ENCODE measurements around the gene C1GALT1C1.
"Not testable (repeated sequence)": the region's sequence is repeated elsewhere in the genome, so short reads cannot be mapped to it uniquely, and the experiment has no call there.

Gene C1GALT1C1

GRCh38 chrX:120629667-120630537 is at the start of gene C1GALT1C1:
C1GALT1C1 (minus strand) TSS chrX:120630054; CDS start chrX:120627166, 2,888 bp downstream.
- peak; percentile 52 to 80 (median 61) for DNase-seq (ENCODE audit: low read depth in 2 of 3, low spot score in 2 of 3)

- DNase-seq (ENCODE audit: low read depth in 2 of 3, low spot score in 2 of 3): no peak
Observed at GRCh38 chrX:120677004-120677652, 47.3 kb upstream of the C1GALT1C1 start.

GRCh38 chrX:120672841-120673530 is 43.1 kb upstream of the C1GALT1C1 start:
- no peak for DNase-seq (ENCODE audit: low read depth in 2 of 3, low spot score in 2 of 3)

GRCh38 chrX:120672389-120672788 is 42.5 kb upstream of the C1GALT1C1 start:
- no peak for DNase-seq (ENCODE audit: low read depth in 2 of 3, low spot score in 2 of 3)

GRCh38 chrX:120671963-120672362 is 42.1 kb upstream of the C1GALT1C1 start:
- no peak for DNase-seq (ENCODE audit: low read depth in 2 of 3, low spot score in 2 of 3)

- DNase-seq (ENCODE audit: low read depth in 2 of 3, low spot score in 2 of 3): no peak
Observed at GRCh38 chrX:120668357-120668756, 38.5 kb upstream of the C1GALT1C1 start.

GRCh38 chrX:120664535-120664934 is 34.7 kb upstream of the C1GALT1C1 start:
- DNase-seq (ENCODE audit: low read depth in 2 of 3, low spot score in 2 of 3): not testable (repeated sequence)

- no peak for DNase-seq (ENCODE audit: low read depth in 2 of 3, low spot score in 2 of 3)
Observed at GRCh38 chrX:120664081-120664480, 34.2 kb upstream of the C1GALT1C1 start.

GRCh38 chrX:120662662-120663061 is 32.8 kb upstream of the C1GALT1C1 start:
- DNase-seq (ENCODE audit: low read depth in 2 of 3, low spot score in 2 of 3): no peak

- DNase-seq (ENCODE audit: low read depth in 2 of 3, low spot score in 2 of 3): no peak
Observed at GRCh38 chrX:120660637-120661036, 30.8 kb upstream of the C1GALT1C1 start.

GRCh38 chrX:120653000-120653399 is 23.1 kb upstream of the C1GALT1C1 start:
- DNase-seq (ENCODE audit: low read depth in 2 of 3, low spot score in 2 of 3): no peak

GRCh38 chrX:120652256-120652655 is 22.4 kb upstream of the C1GALT1C1 start:
- DNase-seq (ENCODE audit: low read depth in 2 of 3, low spot score in 2 of 3): not testable (repeated sequence)

GRCh38 chrX:120647127-120647526 is 17.3 kb upstream of the C1GALT1C1 start:
- no peak for DNase-seq (ENCODE audit: low read depth in 2 of 3, low spot score in 2 of 3)

- no peak for DNase-seq (ENCODE audit: low read depth in 2 of 3, low spot score in 2 of 3)
Observed at GRCh38 chrX:120642871-120643270, 13.0 kb upstream of the C1GALT1C1 start.

GRCh38 chrX:120638619-120639018 is 8.8 kb upstream of the C1GALT1C1 start:
- DNase-seq (ENCODE audit: low read depth in 2 of 3, low spot score in 2 of 3): no peak

GRCh38 chrX:120625371-120625770 is 4.5 kb downstream of the C1GALT1C1 start:
- no peak for DNase-seq (ENCODE audit: low read depth in 2 of 3, low spot score in 2 of 3)

- no peak for DNase-seq (ENCODE audit: low read depth in 2 of 3, low spot score in 2 of 3)
Observed at GRCh38 chrX:120617996-120618630, 11.7 kb downstream of the C1GALT1C1 start.

GRCh38 chrX:120614816-120615215 is 15.0 kb downstream of the C1GALT1C1 start:
- DNase-seq (ENCODE audit: low read depth in 2 of 3, low spot score in 2 of 3): no peak

GRCh38 chrX:120612086-120612485 is 17.8 kb downstream of the C1GALT1C1 start:
- DNase-seq (ENCODE audit: low read depth in 2 of 3, low spot score in 2 of 3): no peak

- no peak for DNase-seq (ENCODE audit: low read depth in 2 of 3, low spot score in 2 of 3)
Observed at GRCh38 chrX:120604361-120604782, 25.5 kb downstream of the C1GALT1C1 start.

- peak in 2 of 3 experiments; percentile 34 to 35 for DNase-seq (ENCODE audit: low read depth in 2 of 3, low spot score in 2 of 3)
Observed at GRCh38 chrX:120603707-120604360, 26.0 kb downstream of the C1GALT1C1 start, which contains the start of gene MCTS1. MCTS1 (plus strand) TSS chrX:120604101; CDS start chrX:120604237, 136 bp downstream.

All from activated CD8-positive, alpha-beta memory T cell treated with anti-CD3 and anti-CD28 coated beads for 48 hours (primary cell).